GM12872 (cell line): ENCODE data around the gene PHF12.

Experiments used
- TF ChIP-seq, protein P1 (sequence below): IDR thresholded peaks from 3 replicates; pipeline ENCODE4 v1.5.1; 2011; ENCODE audit warnings: low read depth, mild to moderate bottlenecking, low read length, moderate library complexity; ENCODE audit not compliant: insufficient read depth

PHF12 gene

GRCh38 chr17:28951428-28951990 lies at the start of gene PHF12:
Gene PHF12 (minus strand): TSS chr17:28951518. CDS start chr17:28950960, 558 bp downstream.
- TF ChIP-seq, protein P1, sequence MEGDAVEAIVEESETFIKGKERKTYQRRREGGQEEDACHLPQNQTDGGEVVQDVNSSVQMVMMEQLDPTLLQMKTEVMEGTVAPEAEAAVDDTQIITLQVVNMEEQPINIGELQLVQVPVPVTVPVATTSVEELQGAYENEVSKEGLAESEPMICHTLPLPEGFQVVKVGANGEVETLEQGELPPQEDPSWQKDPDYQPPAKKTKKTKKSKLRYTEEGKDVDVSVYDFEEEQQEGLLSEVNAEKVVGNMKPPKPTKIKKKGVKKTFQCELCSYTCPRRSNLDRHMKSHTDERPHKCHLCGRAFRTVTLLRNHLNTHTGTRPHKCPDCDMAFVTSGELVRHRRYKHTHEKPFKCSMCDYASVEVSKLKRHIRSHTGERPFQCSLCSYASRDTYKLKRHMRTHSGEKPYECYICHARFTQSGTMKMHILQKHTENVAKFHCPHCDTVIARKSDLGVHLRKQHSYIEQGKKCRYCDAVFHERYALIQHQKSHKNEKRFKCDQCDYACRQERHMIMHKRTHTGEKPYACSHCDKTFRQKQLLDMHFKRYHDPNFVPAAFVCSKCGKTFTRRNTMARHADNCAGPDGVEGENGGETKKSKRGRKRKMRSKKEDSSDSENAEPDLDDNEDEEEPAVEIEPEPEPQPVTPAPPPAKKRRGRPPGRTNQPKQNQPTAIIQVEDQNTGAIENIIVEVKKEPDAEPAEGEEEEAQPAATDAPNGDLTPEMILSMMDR = no peak

DNA sequence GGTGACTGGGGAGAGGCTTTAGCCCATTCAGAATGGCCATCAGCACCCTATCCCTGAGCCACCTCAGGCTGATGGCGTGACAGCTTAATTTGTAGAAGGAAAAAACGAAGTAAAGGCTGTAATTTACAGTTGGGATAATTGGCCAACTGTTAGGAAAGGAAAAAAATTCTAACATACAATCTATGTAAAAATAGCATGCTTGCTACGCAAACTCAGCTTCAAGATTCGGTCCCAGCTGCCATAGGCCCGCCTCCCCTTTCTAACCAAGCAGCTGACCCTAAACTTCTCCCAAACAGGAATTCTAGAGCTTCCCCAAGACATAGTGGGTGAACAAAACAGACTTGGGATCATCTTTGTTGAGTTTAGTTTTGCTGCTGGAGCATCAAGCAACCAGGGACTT lies 49.7 kb upstream of the PHF12 start:
- TF ChIP-seq, protein P1 = no peak

DNA sequence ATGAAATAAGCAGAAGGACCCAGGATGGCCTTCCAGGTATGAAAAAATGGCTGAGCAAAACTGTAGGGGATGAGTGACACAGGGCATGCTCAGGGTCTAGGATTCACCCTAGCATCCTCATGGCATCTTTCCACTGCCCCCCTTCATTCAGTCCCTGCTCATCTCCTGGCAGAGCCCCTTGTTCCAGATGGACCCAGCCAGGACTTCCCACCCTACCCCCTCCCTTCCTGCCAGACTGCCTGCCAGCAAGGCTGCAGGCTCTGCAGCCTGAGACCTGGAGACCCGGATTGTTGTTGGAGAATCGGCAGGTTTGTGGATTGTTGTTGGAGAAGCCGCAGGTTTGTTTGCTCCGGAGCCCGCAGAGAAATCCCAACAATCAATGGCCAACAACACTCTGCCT lies 47.9 kb upstream of the PHF12 start:
- TF ChIP-seq, protein P1 = no peak

- TF ChIP-seq, protein P1 = no peak
Measured at GRCh38 chr17:28997806-28998205, 46.5 kb upstream of the PHF12 start.

DNA sequence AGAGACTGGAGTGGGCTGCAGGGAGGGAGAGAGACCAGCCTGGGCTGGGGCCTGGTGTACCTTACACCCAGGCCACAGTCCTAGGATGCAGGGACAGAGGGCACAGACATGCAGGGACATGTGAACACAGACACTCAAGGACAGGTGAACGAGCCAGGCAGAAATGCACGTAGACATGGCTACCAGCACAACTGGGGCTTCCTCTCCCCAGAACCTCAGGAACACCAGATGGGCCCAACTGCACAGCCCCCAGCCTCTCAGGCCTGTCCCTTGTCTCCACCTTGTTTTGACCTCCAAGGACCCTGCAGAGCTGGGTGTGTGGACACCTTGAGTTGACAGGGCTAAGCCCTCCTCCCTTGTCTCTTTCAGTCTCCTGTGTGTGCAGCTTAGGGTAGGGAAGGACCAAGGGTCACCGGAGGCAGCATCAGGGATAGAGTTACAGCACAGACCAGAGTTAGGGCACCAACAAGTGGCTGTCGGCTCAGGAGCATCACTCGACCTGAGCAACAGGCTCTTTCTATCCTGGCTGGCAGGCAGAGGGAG lies 45.3 kb upstream of the PHF12 start:
- TF ChIP-seq, protein P1 = no peak

DNA sequence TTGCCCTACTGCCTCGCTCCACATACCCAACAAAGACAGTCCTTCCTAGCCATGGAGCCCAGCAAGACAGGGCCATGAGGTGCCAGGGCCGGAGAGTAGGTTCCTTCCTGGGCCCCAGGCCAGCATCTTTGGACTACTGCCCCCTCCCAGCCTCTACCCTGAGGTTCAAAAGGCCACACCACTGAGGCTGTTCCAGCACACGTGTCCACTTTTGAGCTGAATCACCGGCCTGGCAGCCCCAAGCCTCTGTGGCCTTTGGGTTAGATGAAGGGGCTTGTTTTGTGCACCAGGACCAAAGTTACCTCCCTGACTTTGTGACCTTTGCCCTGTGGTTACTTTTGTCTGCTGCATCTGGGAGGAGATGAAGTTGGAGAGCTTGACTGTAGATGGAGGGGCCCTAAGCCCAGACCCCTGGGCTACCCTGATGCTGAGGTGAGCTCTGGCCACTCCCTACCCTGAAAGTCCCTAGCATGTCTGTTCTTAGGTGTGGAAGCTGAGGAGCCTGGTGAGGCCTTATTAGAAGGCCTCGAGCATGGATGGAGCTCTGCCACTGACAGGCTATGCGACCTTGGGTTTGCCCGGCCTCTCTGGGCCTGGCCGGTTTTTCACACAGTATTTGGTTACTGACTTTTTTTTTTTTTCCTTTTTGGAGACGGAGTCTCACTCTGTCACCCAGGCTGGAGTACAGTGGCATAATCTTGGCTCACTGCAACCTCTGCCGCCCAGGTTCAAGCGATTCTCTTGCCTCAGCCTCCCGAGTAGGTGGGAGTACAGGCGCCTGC lies 42.5 kb upstream of the PHF12 start:
- TF ChIP-seq, protein P1 = no peak
